SHP77 (cell line): ENCODE results near the gene SPRR5.

Experiments used
- DNase-seq, 2 experiments: peaks; one replicate each; lab custom pipeline; 2025; lab: John Stamatoyannopoulos, UW

The SPRR5 gene

GRCh38 chr1:152946248-152946647 is 758 bp upstream of the SPRR5 start:
- no peak for DNase-seq

- DNase-seq, result no peak
Observed at GRCh38 chr1:152951711-152952110, 4.7 kb downstream of the SPRR5 start.

- DNase-seq, result no peak
Observed at GRCh38 chr1:152953761-152954160, 6.8 kb downstream of the SPRR5 start.

GRCh38 chr1:152954436-152954835 is 7.4 kb downstream of the SPRR5 start:
- no peak for DNase-seq

- no peak for DNase-seq
Observed at GRCh38 chr1:152957561-152957960, 10.6 kb downstream of the SPRR5 start.

- DNase-seq, result no peak
Observed at GRCh38 chr1:152959273-152959672, 12.3 kb downstream of the SPRR5 start.

- no peak for DNase-seq
Observed at GRCh38 chr1:152959801-152960451, 12.9 kb downstream of the SPRR5 start.

GRCh38 chr1:152960452-152961044 is 13.5 kb downstream of the SPRR5 start:
- no peak for DNase-seq

GRCh38 chr1:152961226-152961891 is 14.4 kb downstream of the SPRR5 start:
- no peak for DNase-seq

GRCh38 chr1:152962876-152963415 is 15.9 kb downstream of the SPRR5 start:
- no peak for DNase-seq

- no peak for DNase-seq
Observed at GRCh38 chr1:152964536-152964935, 17.5 kb downstream of the SPRR5 start.

- DNase-seq, result no peak
Observed at GRCh38 chr1:152965853-152966252, 18.8 kb downstream of the SPRR5 start.

GRCh38 chr1:152967201-152967600 is 20.2 kb downstream of the SPRR5 start:
- no peak for DNase-seq

- no peak for DNase-seq
Observed at GRCh38 chr1:152968248-152968647, 21.2 kb downstream of the SPRR5 start.

- DNase-seq, result no peak
Observed at GRCh38 chr1:152969036-152969435, 22.0 kb downstream of the SPRR5 start.

GRCh38 chr1:152970495-152970894 is 23.5 kb downstream of the SPRR5 start, which contains the start of gene SPRR4:
SPRR4 (plus strand) TSS chr1:152970648; CDS start chr1:152971891, 1,243 bp downstream.
- no peak for DNase-seq

GRCh38 chr1:152972196-152972886 is 25.3 kb downstream of the SPRR5 start:
- DNase-seq, result no peak

- DNase-seq, result no peak
Observed at GRCh38 chr1:152976688-152977087, 29.7 kb downstream of the SPRR5 start.

- no peak for DNase-seq
Observed at GRCh38 chr1:152977614-152978013, 30.6 kb downstream of the SPRR5 start.

GRCh38 chr1:152980676-152981075 is 33.7 kb downstream of the SPRR5 start:
- no peak for DNase-seq

- no peak for DNase-seq
Observed at GRCh38 chr1:152981146-152981871, 34.3 kb downstream of the SPRR5 start.

- no peak for DNase-seq
Observed at GRCh38 chr1:152982076-152982475, 35.1 kb downstream of the SPRR5 start.
